OCI-LY1 (cell line): Measurements from ENCODE around the gene CNOT3.
"Not testable (repeated sequence)": the region's sequence is repeated elsewhere in the genome, so short reads cannot be mapped to it uniquely, and the experiment has no call there.

Experiments used
- H2AFZ ChIP-seq: fragments of 200-600 bp; sonication (generic), shearing (Covaris generic); 2 replicates; pipeline ENCODE4 v1.6.0; 2014; ENCODE audit warnings: antibody characterized with exemption, mild to moderate bottlenecking, low read length
- H3F3A ChIP-seq: fragments of 200-600 bp; sonication (generic), shearing (Covaris generic); 2 replicates; pipeline ENCODE4 v1.6.0; 2014; ENCODE audit warnings: mild to moderate bottlenecking, antibody characterized with exemption, low read length, moderate library complexity; ENCODE audit not compliant: insufficient read depth
- H3K27ac ChIP-seq: fragments of 200-600 bp; sonication (generic); 2 replicates; pipeline ENCODE4 v1.5.1; 2014; ENCODE audit warnings: low read length, mixed run types, mild to moderate bottlenecking, low read depth; ENCODE audit not compliant: poor library complexity, severe bottlenecking
- H3K27me3 ChIP-seq: fragments of 200-600 bp; sonication (generic); 2 replicates; pipeline ENCODE4 v1.6.0; 2014; ENCODE audit warnings: antibody characterized with exemption, mild to moderate bottlenecking, low read length, moderate library complexity; ENCODE audit not compliant: insufficient read depth
- H3K36me3 ChIP-seq: fragments of 200-600 bp; sonication (generic); 2 replicates; pipeline ENCODE4 v1.6.1; 2014; ENCODE audit warnings: mild to moderate bottlenecking, antibody characterized with exemption, low read length, moderate library complexity, mixed read lengths; ENCODE audit not compliant: insufficient read depth
- H3K4me1 ChIP-seq: fragments of 200-600 bp; sonication (generic); 2 replicates; pipeline ENCODE4 v1.5.1; 2014; ENCODE audit warnings: mild to moderate bottlenecking, low read length, moderate library complexity; ENCODE audit not compliant: insufficient read depth, severe bottlenecking
- H3K4me2 ChIP-seq: fragments of 200-600 bp; sonication (generic), shearing (Covaris generic); 2 replicates; pipeline ENCODE4 v1.6.1; 2014; ENCODE audit warnings: low read length
- H3K4me3 ChIP-seq: fragments of 200-600 bp; sonication (generic); 2 replicates; pipeline ENCODE4 v1.5.1; 2014; ENCODE audit warnings: low read length, low read depth, mild to moderate bottlenecking, mixed read lengths; ENCODE audit not compliant: poor library complexity, severe bottlenecking
- H3K79me2 ChIP-seq: fragments of 200-600 bp; shearing (Covaris generic); 2 replicates; pipeline ENCODE4 v1.6.1; 2016; ENCODE audit warnings: mixed run types, low read length, mixed read lengths; ENCODE audit not compliant: insufficient read depth
- H3K9ac ChIP-seq: fragments of 200-600 bp; sonication (generic), shearing (Covaris generic); 2 replicates; pipeline ENCODE4 v1.6.1; 2014; ENCODE audit warnings: mild to moderate bottlenecking, low read length, mixed read lengths
- H3K9me2 ChIP-seq: fragments of 200-600 bp; sonication (generic), shearing (Covaris generic); 2 replicates; pipeline ENCODE4 v1.6.1; 2014; ENCODE audit warnings: low read depth, mild to moderate bottlenecking, low read length, mixed read lengths
- H3K9me3 ChIP-seq: fragments of 200-600 bp; shearing (Covaris generic); 2 replicates; pipeline ENCODE4 v1.6.1; 2014; ENCODE audit warnings: low read length, mixed read lengths
- H4K20me1 ChIP-seq: fragments of 200-600 bp; sonication (generic), shearing (Covaris generic); 2 replicates; pipeline ENCODE4 v1.6.0; 2016; ENCODE audit warnings: mild to moderate bottlenecking, low read length; ENCODE audit not compliant: insufficient read depth
- EZH2 ChIP-seq: fragments of 200-600 bp; sonication (generic), shearing (Covaris generic); IDR thresholded peaks from 2 replicates; pipeline ENCODE4 v1.8.0; 2017; ENCODE audit warnings: borderline replicate concordance, mixed run types, mild to moderate bottlenecking, antibody characterized with exemption, low read length, moderate library complexity, mixed read lengths
- TF ChIP-seq, protein P1 (sequence below): fragments of 200-600 bp; sonication (generic), shearing (Covaris generic); IDR thresholded peaks from 2 replicates; pipeline ENCODE4 v1.5.1; 2017; ENCODE audit warnings: mild to moderate bottlenecking, antibody characterized with exemption, low read length, moderate library complexity, mixed read lengths

Gene CNOT3

DNA sequence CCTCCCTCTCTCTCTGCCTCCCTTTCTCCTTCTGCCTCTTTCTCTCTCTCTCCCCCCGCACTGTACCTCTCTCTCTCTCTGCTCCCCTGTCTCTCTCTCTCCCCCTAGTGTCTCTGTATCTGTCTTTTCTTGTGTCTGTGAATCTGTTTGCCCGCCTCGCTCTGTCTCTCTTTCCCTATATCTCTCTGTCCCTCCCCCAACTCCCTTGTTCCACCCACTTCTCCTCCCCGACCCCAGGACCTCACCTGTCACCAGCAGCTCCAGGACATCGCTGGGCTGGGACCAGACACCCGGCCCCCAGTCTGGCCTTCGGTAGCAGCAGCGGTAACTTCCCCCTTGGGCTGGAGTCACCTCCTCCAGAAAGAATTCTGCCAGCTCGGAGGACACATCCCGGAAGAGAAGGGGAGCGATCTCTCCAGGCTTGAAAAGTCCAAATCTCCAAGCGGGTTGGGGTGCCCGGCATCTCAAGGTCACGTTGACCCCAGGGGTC lies 40.9 kb upstream of the CNOT3 start:
- Histone ChIP-seq H3K4me1 (peaks cover 4% of the 10 kb centered on the region), H3K27me3 (no peaks in the 10 kb centered on the region), H3F3A (no peaks in the 10 kb centered on the region), H3K79me2 (no peaks in the 10 kb centered on the region), H3K9me3 (no peaks in the 10 kb centered on the region), H2AFZ (no peak overlapping the region), H3K9me2 (no peaks in the 10 kb centered on the region), H3K27ac (no peak overlapping the region), H3K4me2 (0 out of 2 replicates have a peak overlapping the region, but pooled peaks have one; percentile 16), H3K36me3 (no peaks in the 10 kb centered on the region), H3K4me3 (no peak overlapping the region), H4K20me1 (no peaks in the 10 kb centered on the region), H3K9ac (no peak overlapping the region)
- TF ChIP-seq EZH2: no peak

DNA sequence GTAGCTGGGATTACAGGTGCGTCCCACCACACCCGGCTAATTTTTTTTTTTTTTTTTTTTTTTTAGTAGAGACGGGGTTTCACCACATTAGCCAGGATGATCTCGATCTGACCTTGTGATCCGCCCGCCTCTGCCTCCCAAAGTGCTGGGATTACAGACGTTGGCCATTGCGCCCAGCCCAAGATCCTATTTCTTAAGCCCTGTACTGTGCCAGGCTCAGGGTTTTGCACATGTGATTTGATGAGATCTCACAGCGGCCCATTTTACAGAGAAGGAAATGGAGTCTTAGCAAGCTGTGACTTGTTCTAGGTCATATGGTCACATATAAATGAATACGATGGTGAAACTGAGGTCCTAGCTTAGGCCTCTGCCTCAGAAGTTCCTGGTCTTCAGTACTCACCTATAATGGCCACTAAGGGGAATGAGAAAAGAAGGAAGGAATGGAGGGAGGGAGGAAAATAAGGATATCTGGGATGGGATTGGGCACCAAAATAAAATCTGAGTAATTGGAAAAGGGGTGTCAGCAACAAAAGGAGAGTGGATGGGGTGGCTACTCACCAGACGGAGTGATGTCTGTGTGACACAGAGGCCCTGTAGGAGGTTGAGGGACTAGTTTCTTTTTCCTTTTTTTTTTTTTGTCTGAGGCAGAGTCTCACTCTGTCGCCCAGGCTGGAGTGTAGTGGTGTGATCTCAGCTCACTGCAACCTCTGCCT lies 38.2 kb upstream of the CNOT3 start:
- no peaks in the 10 kb centered on the region for H3F3A ChIP-seq
- H4K20me1 ChIP-seq: no peaks in the 10 kb centered on the region
- no peak overlapping the region for H3K4me3 ChIP-seq
- H2AFZ ChIP-seq: no peak overlapping the region
- TF ChIP-seq, protein P1, sequence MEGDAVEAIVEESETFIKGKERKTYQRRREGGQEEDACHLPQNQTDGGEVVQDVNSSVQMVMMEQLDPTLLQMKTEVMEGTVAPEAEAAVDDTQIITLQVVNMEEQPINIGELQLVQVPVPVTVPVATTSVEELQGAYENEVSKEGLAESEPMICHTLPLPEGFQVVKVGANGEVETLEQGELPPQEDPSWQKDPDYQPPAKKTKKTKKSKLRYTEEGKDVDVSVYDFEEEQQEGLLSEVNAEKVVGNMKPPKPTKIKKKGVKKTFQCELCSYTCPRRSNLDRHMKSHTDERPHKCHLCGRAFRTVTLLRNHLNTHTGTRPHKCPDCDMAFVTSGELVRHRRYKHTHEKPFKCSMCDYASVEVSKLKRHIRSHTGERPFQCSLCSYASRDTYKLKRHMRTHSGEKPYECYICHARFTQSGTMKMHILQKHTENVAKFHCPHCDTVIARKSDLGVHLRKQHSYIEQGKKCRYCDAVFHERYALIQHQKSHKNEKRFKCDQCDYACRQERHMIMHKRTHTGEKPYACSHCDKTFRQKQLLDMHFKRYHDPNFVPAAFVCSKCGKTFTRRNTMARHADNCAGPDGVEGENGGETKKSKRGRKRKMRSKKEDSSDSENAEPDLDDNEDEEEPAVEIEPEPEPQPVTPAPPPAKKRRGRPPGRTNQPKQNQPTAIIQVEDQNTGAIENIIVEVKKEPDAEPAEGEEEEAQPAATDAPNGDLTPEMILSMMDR: no peak
- no peak for TF ChIP-seq EZH2
- H3K9me3 ChIP-seq: no peaks in the 10 kb centered on the region
- no peak overlapping the region for H3K27ac ChIP-seq
- peaks cover 21% of the 10 kb centered on the region for H3K4me1 ChIP-seq
- H3K79me2 ChIP-seq: peaks cover 9% of the 10 kb centered on the region
- H3K4me2 ChIP-seq: no peak overlapping the region
- no peak overlapping the region for H3K9ac ChIP-seq
- H3K27me3 ChIP-seq: no peaks in the 10 kb centered on the region
- H3K36me3 ChIP-seq: peaks cover 3% of the 10 kb centered on the region; the same call in 1 of the 2 replicates
- H3K9me2 ChIP-seq: no peaks in the 10 kb centered on the region

GRCh38 chr19:54099903-54100255 lies 37.7 kb upstream of the CNOT3 start:
- not testable (repeated sequence) for H3K27me3 ChIP-seq, H3K36me3 ChIP-seq, H3K27ac ChIP-seq, H3K4me3 ChIP-seq, H3K9me3 ChIP-seq, H3K9ac ChIP-seq, H4K20me1 ChIP-seq, H3F3A ChIP-seq, H2AFZ ChIP-seq, H3K9me2 ChIP-seq, H3K4me2 ChIP-seq
- Histone ChIP-seq H3K79me2 (peaks cover 12% of the 10 kb centered on the region), H3K4me1 (peaks cover 23% of the 10 kb centered on the region)

DNA sequence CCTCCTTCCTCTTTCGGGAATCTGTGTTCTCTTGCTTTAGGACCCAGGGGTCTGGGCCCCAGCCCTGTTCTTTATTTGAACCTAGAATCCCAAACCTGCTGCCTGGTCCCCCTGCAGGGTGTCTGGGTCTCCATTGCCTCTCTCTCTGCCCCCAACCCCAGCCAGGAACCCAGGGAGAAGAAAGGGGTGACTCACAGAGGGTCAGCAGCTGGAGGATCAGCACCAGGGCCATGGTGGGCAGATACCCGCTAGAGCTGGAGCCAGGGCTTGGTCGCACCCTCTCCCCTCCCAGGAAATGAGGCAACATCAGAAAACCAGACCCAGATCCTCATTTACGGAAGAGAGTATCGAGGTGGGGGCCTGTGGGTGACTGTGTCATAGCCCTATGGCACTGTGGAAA lies 37.0 kb upstream of the CNOT3 start, which contains the start of gene OSCAR:
OSCAR (minus strand) TSS at position 243 of the 400 bp plus-strand sequence; CDS start at position 232, 11 bp downstream.
- no peak for TF ChIP-seq EZH2
- TF ChIP-seq, protein P1: no peak
- H3K9me2 ChIP-seq: no peaks in the 10 kb centered on the region
- H3K79me2 ChIP-seq: peaks cover 12% of the 10 kb centered on the region
- no peak within 1 kb of the TSS for H3K9ac ChIP-seq
- H3F3A ChIP-seq: no peaks in the 10 kb centered on the region
- no peak within 1 kb of the TSS; the same call in 1 of the 2 replicates for H2AFZ ChIP-seq
- no peak within 1 kb of the TSS for H3K4me2 ChIP-seq
- H3K4me1 ChIP-seq: peaks cover 23% of the 10 kb centered on the region
- H3K36me3 ChIP-seq: peaks cover 8% of the 10 kb centered on the region
- no peak within 1 kb of the TSS for H3K4me3 ChIP-seq
- no peaks in the 10 kb centered on the region for H4K20me1 ChIP-seq
- H3K27ac ChIP-seq: no peak within 1 kb of the TSS
- no peaks in the 10 kb centered on the region for H3K27me3 ChIP-seq
- no peaks in the 10 kb centered on the region for H3K9me3 ChIP-seq
